PC-9 (cell line): Measurements from ENCODE around the gene PCDHGB2. TPM values are rescaled to one million over a fixed set of nuclear protein-coding genes. Genes with fewer than 3 reads are reported as not detected.

ENCODE experiments used
- BruUV-seq: library from RNA; stranded (reverse); fragments of 400-500 nt; replicated peaks from 2 replicates; lab custom pipeline; 2021; lab: Mats Ljungman, UMichigan
- CTCF ChIA-PET: fragments of 300-600 bp; sonication (Branson Sonifier 250); formaldehyde crosslinking; loops from one replicate; lab custom pipeline; 2022; ENCODE audit warnings: antibody characterized with exemption; lab: Charles Lee
- POLR2A ChIA-PET: fragments of 300-600 bp; sonication (Branson Sonifier 250); formaldehyde crosslinking; loops from one replicate; lab custom pipeline; 2022; ENCODE audit warnings: antibody characterized with exemption; ENCODE audit not compliant: unreplicated experiment; lab: Charles Lee
- DNase-seq, 2 experiments: peaks; one replicate each; pipeline versions ENCODE4 v3.0.0 to v3.0.0-alpha.2; 2015 to 2022; ENCODE audit warnings: mixed read lengths in 1 of 2
- H2AFZ ChIP-seq: fragments of 200-600 bp; sonication (generic); 2 replicates; pipeline ENCODE4 v1.8.1; 2017; ENCODE audit warnings: antibody characterized with exemption
- H3F3A ChIP-seq: fragments of 200-600 bp; sonication (generic); 2 replicates; pipeline ENCODE4 v1.8.1; 2017; ENCODE audit warnings: antibody characterized with exemption, mild to moderate bottlenecking, low read depth; ENCODE audit not compliant: insufficient read depth
- H3K27ac ChIP-seq: fragments of 200-600 bp; sonication (generic); 2 replicates; pipeline ENCODE4 v1.6.1; 2016; ENCODE audit warnings: mixed run types
- H3K27me3 ChIP-seq: fragments of 200-600 bp; sonication (generic); 2 replicates; pipeline ENCODE4 v1.6.1; 2016; ENCODE audit warnings: low read depth, mixed run types; ENCODE audit not compliant: insufficient read depth
- H3K36me3 ChIP-seq: fragments of 200-600 bp; sonication (generic); 2 replicates; pipeline ENCODE4 v1.6.1; 2016; ENCODE audit warnings: low read depth, mixed run types
- H3K4me1 ChIP-seq: fragments of 200-600 bp; sonication (generic); replicated peaks from 2 replicates; pipeline ENCODE4 v1.6.1; 2016; ENCODE audit warnings: mixed run types; ENCODE audit not compliant: insufficient read depth
- H3K4me2 ChIP-seq: fragments of 200-600 bp; sonication (generic); 2 replicates; pipeline ENCODE4 v1.6.1; 2017; ENCODE audit warnings: mixed run types
- H3K4me3 ChIP-seq: fragments of 200-600 bp; sonication (generic); 2 replicates; pipeline ENCODE4 v1.6.1; 2016; ENCODE audit warnings: mixed run types
- H3K79me2 ChIP-seq: fragments of 200-600 bp; sonication (generic); 2 replicates; pipeline ENCODE4 v1.6.1; 2017; ENCODE audit warnings: low read depth, mixed run types
- H3K9me2 ChIP-seq: fragments of 200-600 bp; sonication (generic); 2 replicates; pipeline ENCODE4 v1.8.1; 2017; ENCODE audit warnings: mild to moderate bottlenecking; ENCODE audit not compliant: insufficient read depth
- H3K9me3 ChIP-seq: fragments of 200-600 bp; sonication (generic); 2 replicates; pipeline ENCODE4 v1.8.1; 2016; ENCODE audit warnings: low read depth; ENCODE audit not compliant: insufficient read depth
- H4K20me1 ChIP-seq: fragments of 200-600 bp; sonication (generic); 2 replicates; pipeline ENCODE4 v1.8.1; 2017; ENCODE audit not compliant: insufficient read depth
- EZH2 ChIP-seq: fragments of 200-600 bp; sonication (generic); IDR thresholded peaks from 2 replicates; pipeline ENCODE4 v1.8.0; 2017; ENCODE audit warnings: antibody characterized with exemption, low read depth
- intact Hi-C: fragments of 100-400 bp; cut with micrococcal nuclease; formaldehyde crosslinking; loops from one replicate; pipeline ENCODE4 v1.10.0; 2022; ENCODE audit not compliant: unreplicated experiment
- total RNA-seq: library from RNA; stranded (reverse); gene quantifications from 2 replicates; pipeline ENCODE4 v1.2.3, GENCODE V29; 2021
- TF ChIP-seq, protein P1 (sequence below): fragments of 200-600 bp; sonication (generic); conservative IDR thresholded peaks from 2 replicates; pipeline ENCODE4 v1.6.1; 2017; ENCODE audit warnings: mixed run types, antibody characterized with exemption, mild to moderate bottlenecking, moderate library complexity

PCDHGB2 gene
- total RNA-seq, 1 experiment from 2014 or later: 0.28 TPM

DNA sequence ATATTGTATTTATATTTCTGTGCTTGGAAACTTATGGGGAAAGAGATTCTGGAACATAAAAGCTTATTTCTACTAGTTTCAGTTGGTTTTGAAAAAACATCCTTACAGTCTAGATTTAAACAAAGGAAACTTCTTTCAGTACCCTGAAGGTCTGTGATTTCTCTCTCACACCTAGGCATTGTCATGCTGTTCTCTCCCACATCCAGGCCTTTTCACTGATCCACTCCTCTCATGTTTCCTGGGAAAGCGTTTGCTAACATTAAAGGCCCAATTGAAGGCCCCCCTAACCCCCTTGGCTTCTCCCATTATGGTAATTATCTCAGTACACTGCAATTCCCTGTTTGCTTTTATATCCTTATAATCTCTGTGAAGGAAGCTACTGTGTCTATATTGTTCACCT lies 17.0 kb upstream of the PCDHGB2 start:
- Histone ChIP-seq H3K27me3 (no peaks in the 10 kb centered on the region), H4K20me1 (no peaks in the 10 kb centered on the region), H2AFZ (no peak overlapping the region), H3K9me3 (peaks cover 4% of the 10 kb centered on the region; the same call in 1 of the 2 replicates), H3K4me1 (no peaks in the 10 kb centered on the region), H3K9me2 (no peaks in the 10 kb centered on the region), H3K79me2 (no peaks in the 10 kb centered on the region), H3K36me3 (no peaks in the 10 kb centered on the region), H3K4me2 (no peak overlapping the region), H3F3A (no peaks in the 10 kb centered on the region), H3K4me3 (no peak overlapping the region), H3K27ac (no peak overlapping the region)
- TF ChIP-seq, protein P1, sequence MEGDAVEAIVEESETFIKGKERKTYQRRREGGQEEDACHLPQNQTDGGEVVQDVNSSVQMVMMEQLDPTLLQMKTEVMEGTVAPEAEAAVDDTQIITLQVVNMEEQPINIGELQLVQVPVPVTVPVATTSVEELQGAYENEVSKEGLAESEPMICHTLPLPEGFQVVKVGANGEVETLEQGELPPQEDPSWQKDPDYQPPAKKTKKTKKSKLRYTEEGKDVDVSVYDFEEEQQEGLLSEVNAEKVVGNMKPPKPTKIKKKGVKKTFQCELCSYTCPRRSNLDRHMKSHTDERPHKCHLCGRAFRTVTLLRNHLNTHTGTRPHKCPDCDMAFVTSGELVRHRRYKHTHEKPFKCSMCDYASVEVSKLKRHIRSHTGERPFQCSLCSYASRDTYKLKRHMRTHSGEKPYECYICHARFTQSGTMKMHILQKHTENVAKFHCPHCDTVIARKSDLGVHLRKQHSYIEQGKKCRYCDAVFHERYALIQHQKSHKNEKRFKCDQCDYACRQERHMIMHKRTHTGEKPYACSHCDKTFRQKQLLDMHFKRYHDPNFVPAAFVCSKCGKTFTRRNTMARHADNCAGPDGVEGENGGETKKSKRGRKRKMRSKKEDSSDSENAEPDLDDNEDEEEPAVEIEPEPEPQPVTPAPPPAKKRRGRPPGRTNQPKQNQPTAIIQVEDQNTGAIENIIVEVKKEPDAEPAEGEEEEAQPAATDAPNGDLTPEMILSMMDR: no peak
- TF ChIP-seq EZH2: no peak
- CTCF ChIA-PET: no interaction called here
- BruUV-seq: no TSS peak
- POLR2A ChIA-PET: no interaction called here
- intact Hi-C loops: no loop called here
- DNase-seq: no peak

GRCh38 chr5:141343242-141343952 lies 16.4 kb upstream of the PCDHGB2 start, which contains the start of gene PCDHGA3:
TSS of gene PCDHGA3 (plus strand) at chr5:141343829. CDS start at chr5:141344034, 205 bp downstream.
- Histone ChIP-seq H3K36me3 (no peaks in the 10 kb centered on the region), H3K27ac (no peak within 1 kb of the TSS), H3K9me2 (no peaks in the 10 kb centered on the region), H3K4me3 (no peak within 1 kb of the TSS), H3K79me2 (no peaks in the 10 kb centered on the region), H3K4me1 (no peaks in the 10 kb centered on the region), H3K27me3 (no peaks in the 10 kb centered on the region), H2AFZ (no peak within 1 kb of the TSS), H3K4me2 (no peak within 1 kb of the TSS), H4K20me1 (no peaks in the 10 kb centered on the region), H3F3A (no peaks in the 10 kb centered on the region), H3K9me3 (peaks cover 4% of the 10 kb centered on the region; the same call in 1 of the 2 replicates)
- no peak for DNase-seq
- BruUV-seq: no TSS peak
- TF ChIP-seq EZH2: no peak
- TF ChIP-seq, protein P1: peak; percentile 52
- POLR2A ChIA-PET: no interaction called here
- intact Hi-C loops: no loop called here
- CTCF ChIA-PET: no interaction called here

GRCh38 chr5:141343953-141344463 lies 15.8 kb upstream of the PCDHGB2 start:
- no peaks in the 10 kb centered on the region for H4K20me1 ChIP-seq
- H3K79me2 ChIP-seq: no peaks in the 10 kb centered on the region
- POLR2A ChIA-PET: no interaction called here
- CTCF ChIA-PET: no interaction called here
- no peaks in the 10 kb centered on the region for H3K27me3 ChIP-seq
- H3K27ac ChIP-seq: no peak overlapping the region
- H3F3A ChIP-seq: no peaks in the 10 kb centered on the region
- no peaks in the 10 kb centered on the region for H3K9me2 ChIP-seq
- H3K4me2 ChIP-seq: no peak overlapping the region
- H3K4me3 ChIP-seq: no peak overlapping the region
- peaks cover 4% of the 10 kb centered on the region; the same call in 1 of the 2 replicates for H3K9me3 ChIP-seq
- TF ChIP-seq, protein P1: peak; percentile 29; the same call in 1 of the 2 replicates
- TF ChIP-seq EZH2: no peak
- H3K36me3 ChIP-seq: no peaks in the 10 kb centered on the region
- BruUV-seq: no TSS peak
- H3K4me1 ChIP-seq: no peaks in the 10 kb centered on the region
- no peak overlapping the region for H2AFZ ChIP-seq
- no peak for DNase-seq
- intact Hi-C loops: no loop called here
